ENCODE measurements around the gene PLEKHA3. TPM values are rescaled to one million over a fixed set of nuclear protein-coding genes. Genes with fewer than 3 reads are reported as not detected.

Gene PLEKHA3
- total RNA-seq, 1 donor from 2014 or later = 32.2 TPM

Other genes with a start within 250 kb of the PLEKHA3 start
- 42.7 TPM for gene PRKRA, start 29.3 kb upstream of the PLEKHA3 start, total RNA-seq
- gene PJVK, start 29.1 kb upstream of the PLEKHA3 start, total RNA-seq = 1.0 TPM
- gene FKBP7, start 1.9 kb upstream of the PLEKHA3 start, total RNA-seq = 6.5 TPM

All from Right ventricle myocardium superior (tissue), 1 donor.